ENCODE results near the gene RTP5. TPM values are rescaled to one million over a fixed set of nuclear protein-coding genes. Genes with fewer than 3 reads are reported as not detected.
"Not testable (repeated sequence)": the region's sequence is repeated elsewhere in the genome, so short reads cannot be mapped to it uniquely, and the experiment has no call there.

The RTP5 gene
- total RNA-seq = not detected

DNA sequence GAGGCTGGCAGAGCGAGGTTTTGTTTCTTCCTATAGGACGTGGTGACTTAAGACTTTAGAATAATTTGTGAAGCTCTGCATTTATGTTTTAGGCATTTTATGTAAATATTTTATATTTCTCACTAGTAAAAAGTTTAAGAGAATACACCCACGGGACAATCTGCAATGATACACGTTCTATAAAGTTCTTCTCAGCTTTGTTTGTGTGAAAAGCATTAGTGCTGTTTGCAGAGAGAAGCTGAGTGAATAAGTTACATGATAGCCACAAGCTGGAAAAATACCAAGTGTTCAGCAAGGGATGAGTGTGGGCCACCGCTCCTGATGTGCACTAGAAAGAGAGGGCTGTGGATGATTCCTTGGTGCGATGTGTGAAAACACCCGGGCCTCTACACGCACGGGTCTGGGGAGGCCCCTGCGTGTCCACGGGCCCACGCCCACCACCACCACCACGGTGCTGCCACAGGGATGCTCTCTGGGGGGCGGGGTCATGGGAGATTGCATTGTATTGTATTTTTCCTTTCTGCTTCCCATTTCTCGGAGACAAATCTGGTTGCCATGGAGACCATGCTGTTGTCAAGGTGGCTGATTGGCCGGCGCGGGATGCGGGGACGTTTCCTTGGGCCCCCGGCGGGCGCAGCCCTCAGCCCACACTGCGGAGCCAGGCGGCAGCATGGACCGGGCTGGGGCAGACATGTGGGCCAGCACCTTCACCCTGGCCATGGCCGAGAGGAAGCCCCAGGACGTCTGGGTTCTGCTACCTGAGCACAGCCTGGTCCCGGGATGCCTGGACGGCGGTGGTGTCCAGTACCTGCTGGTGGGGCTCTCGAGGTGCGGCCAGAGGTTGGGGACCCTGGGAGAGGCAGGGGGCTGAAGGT lies at the start of gene RTP5:
RTP5 (plus strand) TSS at position 643 of the 875 bp plus-strand sequence; CDS start at position 671, 28 bp downstream.
- ATAC-seq = no peak

DNA sequence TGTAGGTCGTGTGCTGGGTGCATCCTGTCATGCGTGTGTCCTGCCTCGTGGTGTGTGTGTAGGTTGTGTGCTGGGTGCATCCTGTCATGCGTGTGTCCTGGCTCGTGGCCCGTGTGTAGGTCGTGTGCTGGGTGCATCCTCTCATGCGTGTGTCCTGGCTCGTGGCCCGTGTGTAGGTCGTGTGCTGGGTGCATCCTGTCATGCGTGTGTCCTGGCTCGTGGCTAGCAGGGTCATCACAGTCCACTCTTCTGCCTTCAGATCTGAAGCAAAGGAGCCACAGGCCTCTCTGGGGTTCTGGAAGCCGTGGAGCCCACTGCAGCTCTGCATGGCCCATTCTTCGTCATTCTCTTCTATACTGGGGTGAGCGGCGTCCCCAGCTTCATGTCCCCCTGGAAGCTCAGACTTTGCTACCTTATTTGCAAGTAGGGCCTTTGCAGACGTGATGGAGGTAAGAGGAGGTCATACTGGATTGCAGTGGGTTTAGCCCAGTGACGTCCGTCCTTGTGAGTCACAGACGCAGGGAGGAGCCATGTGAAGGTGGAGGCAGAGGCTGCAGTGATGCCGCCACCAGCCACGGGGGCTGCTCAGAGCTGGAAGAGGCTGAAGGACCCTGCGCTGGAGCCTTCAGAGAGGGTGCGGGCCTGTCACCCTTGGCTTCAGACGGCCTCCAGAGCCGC lies 49.4 kb upstream of the RTP5 start:
- ATAC-seq = not testable (repeated sequence)

DNA sequence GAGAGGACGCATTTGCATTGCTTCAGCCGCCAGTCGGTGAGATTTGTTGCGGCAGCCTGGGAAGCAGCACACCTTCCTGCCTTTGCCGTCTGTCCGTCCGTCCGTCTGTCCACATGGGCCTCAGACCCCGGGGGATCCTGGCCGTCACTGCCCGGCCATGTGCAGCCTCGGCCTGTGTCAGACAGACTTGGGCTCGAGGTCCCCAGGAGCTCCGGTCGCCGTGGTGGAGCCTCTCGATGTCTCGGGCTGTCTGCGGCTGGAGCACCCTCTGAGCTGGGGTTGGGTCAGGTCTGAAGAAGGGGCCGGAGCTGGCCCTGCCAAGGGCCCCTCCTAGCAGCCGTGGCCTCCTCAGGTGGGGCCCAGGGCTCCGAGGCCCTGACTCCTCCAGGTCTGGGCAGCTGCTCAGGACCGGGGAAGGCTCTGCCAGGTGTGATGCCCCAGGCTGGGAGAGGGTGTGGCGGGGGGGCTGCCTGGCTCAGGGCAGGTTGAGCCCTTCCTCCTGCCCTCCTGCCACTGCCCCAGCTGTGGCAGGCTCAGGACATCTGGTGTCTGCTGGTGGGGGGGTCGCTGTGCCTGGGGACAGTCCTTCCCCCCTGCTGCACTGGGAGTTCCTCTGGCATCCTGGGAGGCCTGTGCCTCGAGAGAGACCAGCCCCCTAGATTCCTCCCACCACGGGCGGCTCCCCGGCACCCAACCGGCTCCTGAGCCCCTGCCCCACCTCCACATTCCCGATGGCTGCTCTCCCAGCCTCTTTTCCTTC lies 48.7 kb upstream of the RTP5 start:
- ATAC-seq = no peak

DNA sequence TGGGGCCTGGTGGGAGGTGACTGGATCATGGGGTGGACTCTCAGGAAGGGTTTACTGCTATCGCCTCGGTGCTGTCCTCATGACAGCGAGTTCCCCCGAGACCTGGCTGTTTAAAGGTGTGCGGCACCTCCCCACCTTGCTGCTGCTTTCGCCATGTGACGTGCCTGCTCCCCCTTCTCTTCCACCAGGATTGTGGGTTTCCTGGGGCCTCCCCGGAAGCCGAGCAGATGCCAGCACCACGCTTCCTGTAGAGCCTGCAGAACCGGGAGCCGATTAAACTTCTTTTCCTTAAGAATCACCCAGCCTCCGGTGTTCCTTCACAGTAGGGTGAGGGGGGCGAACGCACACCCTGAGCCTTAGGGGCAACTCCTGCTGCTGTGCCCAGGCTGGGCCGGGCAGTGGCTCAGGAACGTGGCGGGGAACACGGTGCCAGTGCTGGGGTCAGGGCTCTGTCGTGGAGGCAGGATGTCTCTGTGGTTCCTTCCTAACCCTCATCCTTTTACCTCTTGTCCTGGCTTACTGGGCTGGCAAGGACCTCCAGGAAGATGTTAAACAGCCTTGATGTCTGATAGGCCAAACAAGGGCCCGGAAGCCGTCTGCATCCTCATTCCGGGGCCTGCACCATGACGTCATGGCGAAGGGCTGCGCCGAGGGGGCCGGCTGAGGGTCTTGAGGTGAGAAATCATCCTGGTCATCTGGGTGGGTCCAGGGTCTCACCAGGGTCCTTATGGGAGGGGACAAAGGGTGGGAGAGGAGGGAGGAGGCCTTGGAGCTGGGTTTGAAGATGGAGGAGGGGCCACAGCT lies 47.9 kb upstream of the RTP5 start:
- no peak for ATAC-seq

DNA sequence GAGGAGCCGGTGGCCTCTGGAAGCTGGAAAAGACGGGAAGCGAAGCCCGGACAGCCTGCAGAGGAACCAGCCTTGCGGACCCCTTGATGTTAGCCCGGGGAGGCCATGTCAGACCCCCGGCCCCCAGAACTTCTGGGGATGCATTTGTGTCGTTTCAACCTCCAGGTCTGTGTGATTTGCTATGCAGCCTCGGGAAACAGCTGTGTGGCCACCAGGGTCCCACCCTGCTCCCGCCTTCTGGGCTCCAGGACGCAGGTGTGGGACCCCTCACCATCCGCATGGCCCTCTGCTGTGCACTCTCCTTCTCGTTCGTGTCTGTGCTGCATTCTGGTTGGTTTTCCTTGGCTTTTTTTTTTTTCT lies 47.3 kb upstream of the RTP5 start:
- no peak for ATAC-seq

DNA sequence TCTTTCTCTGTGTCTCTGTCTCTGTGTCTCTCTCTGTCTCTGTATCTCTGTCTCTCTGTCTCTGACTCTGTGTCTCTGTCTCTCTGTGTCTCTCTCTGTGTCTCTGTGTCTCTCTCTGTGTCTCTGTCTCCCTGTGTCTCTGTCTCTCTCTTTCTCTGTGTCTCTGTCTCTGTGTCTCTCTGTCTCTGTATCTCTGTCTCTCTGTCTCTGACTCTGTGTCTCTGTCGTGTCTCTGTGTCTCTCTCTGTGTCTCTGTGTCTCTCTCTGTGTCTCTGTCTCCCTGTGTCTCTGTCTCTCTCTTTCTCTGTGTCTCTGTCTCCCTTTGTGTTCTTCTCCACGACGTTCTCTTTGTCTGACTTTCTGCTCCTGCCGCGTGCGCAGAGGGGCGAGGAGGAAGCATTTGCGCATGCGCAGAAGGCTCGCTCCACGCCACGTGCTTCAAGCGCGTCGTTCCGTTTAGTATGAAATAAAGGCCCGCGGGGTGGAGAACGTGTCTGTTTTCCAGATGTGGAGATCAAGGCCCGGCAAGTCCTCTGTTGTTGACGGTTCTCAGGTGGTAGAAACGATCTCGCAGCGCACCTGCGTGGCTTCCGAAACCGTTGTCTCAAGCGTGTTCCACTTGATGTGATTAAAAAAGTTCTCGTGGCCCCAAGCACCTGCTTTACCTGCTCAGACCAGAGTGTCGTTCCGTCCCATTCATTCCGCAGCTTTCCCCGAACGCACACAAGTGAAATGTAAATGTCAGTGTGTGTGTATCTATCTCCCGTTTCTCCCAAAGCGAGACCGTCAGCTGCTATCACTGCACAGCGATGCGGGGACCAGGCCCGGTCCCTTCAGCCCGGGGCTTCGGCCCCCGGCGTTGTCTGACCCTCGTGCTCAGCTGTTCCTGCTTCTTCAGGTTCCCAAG lies 45.7 kb upstream of the RTP5 start:
- not testable (repeated sequence) for ATAC-seq

DNA sequence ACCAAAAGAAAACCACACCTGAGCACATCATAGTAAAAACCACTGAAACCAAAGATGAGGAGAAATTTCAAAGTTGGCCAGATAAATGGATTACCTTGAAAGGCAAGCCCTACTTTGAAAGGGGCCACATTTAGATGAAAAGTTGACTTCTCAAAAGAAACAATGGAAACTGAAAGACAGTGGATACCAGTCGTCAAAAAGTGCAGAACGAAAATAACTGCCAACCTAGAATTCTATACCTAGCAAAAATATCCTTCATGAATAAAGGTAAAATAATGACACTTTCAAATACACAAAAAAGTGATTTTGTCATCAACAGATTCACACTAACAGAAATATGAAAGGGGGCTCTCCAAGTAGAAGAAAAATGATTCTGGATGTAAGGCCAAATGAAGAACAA lies 42.1 kb upstream of the RTP5 start:
- no peak for ATAC-seq

DNA sequence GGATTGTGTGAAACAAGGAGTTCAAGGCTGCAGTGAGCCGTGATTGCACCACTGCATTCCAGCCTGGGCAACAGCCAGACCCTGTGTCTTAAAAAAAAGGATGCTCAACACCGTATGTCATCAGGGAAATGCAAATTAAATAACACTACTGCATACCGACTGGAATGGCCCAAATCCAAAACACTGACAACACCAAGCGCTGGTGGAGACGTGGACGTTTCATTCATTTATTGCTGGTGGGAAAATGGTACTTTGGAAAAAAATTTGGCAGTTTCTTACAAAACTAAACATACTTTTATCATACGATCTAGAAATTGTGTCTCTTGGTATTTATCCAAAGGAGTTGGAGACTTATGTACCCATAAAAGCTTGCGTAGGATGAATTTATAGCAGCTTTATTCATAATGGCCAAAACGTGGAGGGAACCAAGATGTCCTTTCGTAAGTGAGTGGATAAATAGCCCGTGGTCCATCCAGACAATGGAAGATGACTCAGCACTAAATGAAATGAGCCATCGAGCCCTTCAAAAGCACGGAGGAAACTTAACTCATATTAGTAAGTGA lies 36.3 kb upstream of the RTP5 start:
- ATAC-seq = no peak

DNA sequence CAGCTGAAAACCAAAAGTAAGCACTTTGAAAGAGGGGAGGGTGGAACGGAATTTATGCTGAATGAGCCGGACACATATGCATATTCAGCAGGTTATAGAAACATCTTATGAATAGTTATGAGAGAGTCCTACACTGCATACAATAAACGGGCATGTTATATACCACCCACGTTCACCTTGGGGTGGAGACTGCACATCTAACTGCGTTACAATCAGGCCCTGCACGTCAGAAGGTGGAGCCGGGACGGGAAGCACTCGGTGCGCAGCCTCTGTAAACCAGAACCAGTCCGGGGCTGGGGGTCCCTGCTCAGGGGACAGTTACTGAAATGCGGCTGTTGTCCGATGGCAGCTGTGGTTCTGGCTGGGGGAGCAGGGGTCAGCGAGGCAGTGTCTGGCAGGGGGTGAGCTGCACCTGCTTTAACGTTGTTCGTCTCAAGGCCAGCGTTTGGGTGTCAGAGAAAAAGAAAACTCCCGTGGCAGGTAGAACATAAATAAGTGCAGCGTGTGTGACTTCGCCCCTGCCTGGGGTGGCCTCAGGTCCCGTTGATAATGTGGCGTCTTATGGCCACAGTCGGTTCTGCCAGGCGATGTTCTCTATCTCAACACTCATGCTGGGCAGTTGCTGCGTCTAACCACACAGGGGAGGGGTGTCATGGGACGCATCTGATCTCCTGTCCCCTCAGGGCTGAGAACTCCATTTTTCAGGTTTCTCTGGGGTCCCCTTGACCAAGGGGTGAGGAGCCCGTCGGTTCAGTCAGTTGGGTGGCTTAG lies 35.6 kb upstream of the RTP5 start:
- ATAC-seq = not testable (repeated sequence)

DNA sequence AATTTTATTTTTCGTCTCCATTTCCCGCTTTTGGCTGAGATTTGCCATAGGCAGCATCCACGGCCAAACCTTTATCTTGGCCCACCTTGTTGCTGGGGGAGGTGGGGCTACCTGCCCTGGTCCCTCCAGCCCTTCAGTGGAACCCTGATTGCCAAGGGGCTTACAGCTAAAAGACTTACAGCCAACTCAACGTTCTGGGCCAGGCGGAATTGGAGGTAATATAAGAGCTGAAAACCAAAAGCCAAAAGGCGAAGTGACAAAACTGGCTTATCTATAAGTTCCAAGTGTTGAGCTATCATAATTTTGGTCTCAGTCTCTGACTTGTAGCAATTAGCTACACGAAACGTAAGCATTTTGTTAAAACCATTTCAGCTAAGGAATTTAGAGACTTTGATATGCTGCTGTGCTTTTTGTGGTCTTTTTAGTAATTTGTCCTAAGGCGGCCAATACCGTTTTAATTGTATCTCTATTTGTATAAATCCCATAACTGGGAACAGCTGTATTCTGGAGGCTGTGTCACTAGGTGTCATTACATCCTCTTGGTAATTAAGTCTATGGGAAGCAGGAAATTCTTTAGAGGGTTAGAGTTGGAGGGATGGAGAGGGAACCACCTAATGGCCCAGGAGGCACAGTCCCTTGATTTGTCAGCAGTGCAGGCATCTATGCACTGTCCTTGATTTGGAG lies 34.9 kb upstream of the RTP5 start:
- no peak for ATAC-seq

DNA sequence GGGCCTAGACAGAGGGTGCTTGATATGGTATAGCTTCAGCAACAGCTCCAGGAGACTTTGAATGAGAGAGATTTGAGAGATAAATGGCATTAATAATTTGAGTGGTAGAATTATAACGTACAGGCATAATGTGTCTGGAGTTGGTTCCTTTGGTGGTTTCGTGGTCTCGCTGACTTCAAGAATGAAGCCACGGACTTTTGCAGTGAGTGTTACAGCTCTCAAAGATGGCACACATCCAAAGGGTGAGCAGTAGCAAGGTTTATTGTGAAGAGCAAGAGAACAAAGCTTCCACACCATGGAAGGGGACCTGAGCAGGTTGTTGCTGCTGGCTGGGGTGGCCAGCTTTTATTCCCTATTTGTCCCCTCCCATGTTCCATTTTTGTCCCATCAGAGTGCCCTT lies 33.9 kb upstream of the RTP5 start:
- ATAC-seq = no peak

DNA sequence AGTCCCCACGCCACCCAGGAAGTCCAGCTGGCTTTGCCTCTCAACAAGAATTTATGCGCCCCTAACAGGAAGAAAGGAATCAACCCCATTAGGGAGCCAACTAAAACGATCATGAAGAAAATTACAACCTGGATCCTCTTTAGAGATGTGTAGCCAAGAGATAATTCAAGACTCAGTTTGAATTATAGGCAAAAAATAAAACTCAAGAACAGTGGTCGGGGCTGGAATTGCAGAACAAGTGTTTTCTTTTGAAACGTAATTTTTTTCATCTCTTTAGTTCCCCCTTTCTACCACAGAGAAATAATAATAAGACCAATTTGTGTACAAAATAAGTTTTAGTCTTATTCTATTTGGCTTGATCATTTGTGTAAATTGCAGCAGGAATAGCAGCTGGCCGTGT lies 33.2 kb upstream of the RTP5 start:
- no peak for ATAC-seq

DNA sequence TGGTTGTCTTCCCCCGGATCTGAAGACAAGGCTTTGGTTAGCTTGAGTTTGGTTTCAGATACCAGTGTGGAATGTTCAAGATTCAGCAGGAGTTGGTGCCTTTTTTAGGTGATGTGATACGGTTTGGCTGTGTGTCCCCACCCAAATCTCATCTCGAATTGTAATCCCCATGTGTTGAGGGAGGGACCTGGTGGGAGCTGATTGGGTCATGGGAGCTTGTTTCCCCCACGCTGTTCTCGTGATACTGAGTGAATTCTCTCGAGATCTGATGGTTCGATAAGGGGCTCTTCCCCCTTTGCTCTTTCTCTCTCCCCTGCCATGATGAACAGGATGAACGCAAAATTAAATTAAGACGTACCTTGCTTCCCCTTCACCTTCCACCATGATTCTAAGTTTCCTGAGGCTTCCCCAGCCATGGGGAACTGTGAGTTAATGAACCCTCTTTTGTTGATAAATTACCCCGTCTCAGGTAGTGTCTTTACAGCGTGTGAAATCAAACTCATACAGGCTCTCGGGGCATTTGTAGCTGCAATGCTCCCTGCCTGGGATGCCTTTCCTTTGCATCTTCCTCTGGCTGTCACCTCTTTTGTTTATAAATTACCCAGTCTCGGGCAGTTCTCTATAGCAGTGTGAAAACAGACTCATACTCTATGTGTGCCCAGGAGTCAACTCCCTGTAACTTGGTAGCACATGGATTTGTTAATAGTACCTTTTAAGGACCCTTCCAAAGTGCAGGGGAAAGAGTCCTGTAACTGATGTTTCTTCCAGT lies 32.1 kb upstream of the RTP5 start:
- no peak for ATAC-seq

DNA sequence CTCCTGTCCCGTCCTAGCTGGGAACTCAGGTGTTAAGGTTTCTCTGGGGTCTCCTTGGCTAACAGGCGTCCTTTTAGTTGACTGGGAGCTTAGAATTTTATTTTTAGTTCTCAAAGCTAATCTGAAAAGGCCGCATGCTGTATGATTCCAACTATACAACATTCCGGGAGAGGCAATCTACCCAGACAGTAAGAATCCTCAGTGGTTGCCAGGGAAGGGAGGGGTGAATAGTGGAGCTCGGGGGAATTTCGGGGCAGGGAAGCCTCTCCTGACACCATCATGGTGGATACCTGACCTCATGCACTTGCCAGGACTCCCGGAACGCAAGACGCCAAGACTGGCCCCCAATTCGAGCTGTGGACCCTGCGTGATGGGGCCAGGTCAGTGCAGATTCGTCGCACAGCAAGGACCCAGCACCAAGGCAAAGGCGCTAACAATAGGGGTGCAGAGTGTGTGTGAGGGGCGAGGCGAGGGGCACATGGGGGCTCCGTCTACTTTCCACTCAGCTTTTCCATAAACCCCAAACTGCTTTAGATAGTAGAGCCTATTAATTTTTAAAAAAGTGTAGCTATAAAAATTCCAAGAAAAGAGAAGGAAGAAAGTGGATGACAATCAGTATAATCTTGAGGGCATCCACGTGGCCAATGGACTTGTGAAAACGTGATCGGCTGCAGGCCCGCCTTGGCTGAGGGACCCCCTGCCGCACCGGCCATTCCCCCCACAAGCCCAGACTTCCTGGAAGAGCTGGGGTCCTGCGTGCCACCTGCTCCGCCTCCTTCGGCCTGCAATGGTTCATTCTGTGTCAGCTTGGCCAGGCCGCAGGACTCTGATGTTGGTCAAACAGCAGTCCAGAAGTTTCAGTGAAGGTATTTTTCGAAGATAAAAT lies 28.1 kb upstream of the RTP5 start:
- no peak for ATAC-seq

DNA sequence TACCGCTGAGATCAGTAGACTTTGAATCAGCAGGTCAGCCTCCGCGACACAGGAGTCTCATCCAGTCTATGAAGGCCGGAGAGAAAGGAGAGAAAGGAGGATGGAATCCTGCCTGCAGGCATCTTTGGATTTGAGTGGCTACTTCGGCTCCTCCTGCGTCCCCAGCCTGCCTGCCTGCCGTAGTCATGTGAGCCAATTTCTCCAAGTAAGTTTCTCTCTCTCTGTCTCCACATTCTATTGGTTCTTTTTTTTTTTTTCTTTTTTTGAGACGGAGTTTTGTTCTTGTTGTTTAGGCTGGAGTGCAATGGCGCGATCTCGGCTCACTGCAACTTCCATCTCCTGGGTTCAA lies 27.5 kb upstream of the RTP5 start:
- no peak for ATAC-seq

DNA sequence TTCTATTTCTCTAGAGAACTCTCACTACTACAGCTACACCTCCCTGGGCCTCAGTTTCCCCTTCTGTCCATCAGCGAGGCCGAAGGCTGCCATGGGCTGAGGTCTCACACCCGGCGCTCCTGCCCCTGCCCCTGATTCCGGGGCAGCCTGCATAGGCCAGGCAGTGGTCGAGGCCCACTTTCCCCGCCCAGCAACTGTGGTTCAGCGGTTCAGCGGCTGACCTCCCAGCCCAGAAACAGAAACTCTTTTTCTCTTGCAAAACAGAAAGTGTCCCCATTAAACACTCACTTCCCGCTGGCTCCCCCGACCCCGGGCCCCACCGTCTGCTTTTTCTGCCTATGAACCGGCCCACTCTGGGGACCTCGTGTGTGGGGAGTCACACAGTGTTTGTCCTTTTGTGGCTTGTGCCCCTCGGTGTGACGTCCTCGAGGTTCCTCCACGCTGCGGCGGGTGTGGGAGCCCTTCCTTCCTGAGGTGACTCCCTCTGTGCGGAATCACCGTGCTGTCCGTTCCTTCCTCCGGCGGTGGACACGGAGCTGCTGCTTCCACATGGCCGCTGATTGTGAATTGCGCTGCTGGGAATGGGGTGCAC lies 26.8 kb upstream of the RTP5 start:
- ATAC-seq = peak; percentile 42

DNA sequence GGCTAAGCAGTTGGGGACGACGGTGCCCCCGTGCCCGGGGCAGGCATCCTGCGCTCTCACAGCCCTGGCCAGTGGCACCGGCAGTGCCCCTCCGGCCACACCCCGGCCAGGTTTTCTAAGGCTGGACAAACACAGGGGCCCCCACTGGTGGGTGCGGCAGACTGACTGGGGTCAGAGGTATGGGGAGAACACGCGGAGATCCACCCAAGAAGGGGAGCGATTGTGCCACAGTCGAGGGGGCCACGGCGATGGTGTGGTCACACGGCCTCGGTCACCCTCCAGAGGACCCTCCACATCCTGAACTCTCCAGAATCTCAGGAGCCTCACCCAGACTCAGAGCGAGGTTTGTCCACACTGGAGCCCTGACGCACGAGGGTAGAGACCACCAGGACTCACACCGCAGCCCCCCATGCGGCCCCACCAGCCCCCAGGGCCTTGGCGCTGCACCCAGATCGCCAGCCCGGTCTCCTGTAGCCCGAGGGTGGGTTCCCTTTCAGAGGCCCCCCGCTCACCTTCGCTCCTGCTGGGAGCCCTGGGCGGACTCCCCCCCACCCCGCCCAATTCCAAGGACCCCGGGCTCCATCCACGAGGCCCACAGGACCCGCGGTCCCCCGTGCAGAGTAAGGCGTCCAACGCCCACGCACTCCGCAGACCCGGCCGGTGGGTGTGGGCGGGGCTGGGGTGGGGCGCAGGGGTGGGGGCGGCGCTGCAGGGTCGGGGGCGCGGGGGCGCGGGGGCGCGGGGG lies 26.0 kb upstream of the RTP5 start:
- ATAC-seq = peak; percentile 15

Measured in esophagus mucosa (tissue), 1 donor.